Activated B cell treated with CpG ODN at 0.5 μM for 24 hours (primary cell): Measurements from ENCODE around the gene SPTBN5. TPM values are rescaled to one million over a fixed set of nuclear protein-coding genes. Genes with fewer than 3 reads are reported as not detected.

Experiments
- ATAC-seq: fragments of 200-7000 bp; cut with Tn5 transposase; one replicate; pipeline ENCODE4 v1.10.0; 2021; ENCODE audit warnings: low read depth, mild to moderate bottlenecking, moderate library complexity
- CTCF ChIA-PET: fragments of 350-600 bp; sonication (Branson Sonifier 250); formaldehyde crosslinking; loops from one replicate; lab custom pipeline; 2021; ENCODE audit warnings: antibody characterized with exemption; lab: Charles Lee
- POLR2A ChIA-PET: fragments of 350-600 bp; sonication (Branson Sonifier 250); formaldehyde crosslinking; loops from one replicate; lab custom pipeline; 2021; ENCODE audit warnings: antibody characterized with exemption; lab: Charles Lee
- DNase-seq: peaks from one replicate; pipeline ENCODE4 v3.0.0; 2022
- H3K27ac Mint-ChIP-seq: one replicate; pipeline ENCODE4 v1.8.0; 2020; ENCODE audit warnings: mixed read lengths
- H3K27me3 Mint-ChIP-seq: one replicate; pipeline ENCODE4 v1.8.0; 2021; ENCODE audit warnings: mixed read lengths
- H3K36me3 Mint-ChIP-seq: one replicate; pipeline ENCODE4 v1.8.0; 2021; ENCODE audit warnings: low read depth, mixed read lengths
- H3K4me1 Mint-ChIP-seq: one replicate; pipeline ENCODE4 v1.8.0; 2021; ENCODE audit warnings: mixed read lengths
- H3K4me3 Mint-ChIP-seq: one replicate; pipeline ENCODE4 v1.8.0; 2020; ENCODE audit warnings: mild to moderate bottlenecking, mixed read lengths
- H3K9me3 Mint-ChIP-seq: one replicate; pipeline ENCODE4 v1.8.0; 2020; ENCODE audit warnings: mixed read lengths
- CTCF ChIP-seq: fragments of 200-600 bp; IDR thresholded peaks from one replicate; pipeline ENCODE4 v1.8.0; 2022; ENCODE audit warnings: antibody characterized with exemption, mild to moderate bottlenecking
- intact Hi-C: fragments of 100-400 bp; cut with micrococcal nuclease; formaldehyde crosslinking; loops from one replicate; pipeline ENCODE4 v1.15.1; 2024
- total RNA-seq: library from RNA; stranded (reverse); gene quantifications from 2 replicates; pipeline ENCODE4 v1.2.3, GENCODE V29; 2022

The SPTBN5 gene
- total RNA-seq, 1 donor from 2014 or later: 1.1 TPM

GRCh38 chr15:41850482-41851166, 43.2 kb downstream of the SPTBN5 start:
- intact Hi-C loops: no loop called here
- no peaks in the 10 kb centered on the region for H3K27me3 Mint-ChIP-seq
- no peak for TF ChIP-seq CTCF
- peaks cover 29% of the 10 kb centered on the region for H3K36me3 Mint-ChIP-seq
- CTCF ChIA-PET: no interaction called here
- no peak overlapping the region for H3K27ac Mint-ChIP-seq
- peaks cover 4% of the 10 kb centered on the region for H3K4me1 Mint-ChIP-seq
- no peak for ATAC-seq
- no peak for DNase-seq
- POLR2A ChIA-PET: no interaction called here
- no peaks in the 10 kb centered on the region for H3K9me3 Mint-ChIP-seq
- no peak overlapping the region for H3K4me3 Mint-ChIP-seq

GRCh38 chr15:41849861-41850260, 44.0 kb downstream of the SPTBN5 start:
- DNase-seq: no peak
- H3K9me3 Mint-ChIP-seq: no peaks in the 10 kb centered on the region
- H3K27me3 Mint-ChIP-seq: no peaks in the 10 kb centered on the region
- ChIA-PET CTCF (no interaction called here), POLR2A (no interaction called here)
- intact Hi-C loops: no loop called here
- no peak overlapping the region for H3K27ac Mint-ChIP-seq
- H3K4me3 Mint-ChIP-seq: no peak overlapping the region
- no peak for ATAC-seq
- peaks cover 4% of the 10 kb centered on the region for H3K4me1 Mint-ChIP-seq
- TF ChIP-seq CTCF: no peak
- peaks cover 31% of the 10 kb centered on the region for H3K36me3 Mint-ChIP-seq

- TF ChIP-seq CTCF: no peak
- no peaks in the 10 kb centered on the region for H3K27me3 Mint-ChIP-seq
- H3K4me1 Mint-ChIP-seq: peaks cover 4% of the 10 kb centered on the region
- ChIA-PET POLR2A (no interaction called here), CTCF (no interaction called here)
- ATAC-seq: no peak
- H3K4me3 Mint-ChIP-seq: no peak overlapping the region
- no peak for DNase-seq
- intact Hi-C loops: no loop called here
- peaks cover 31% of the 10 kb centered on the region for H3K36me3 Mint-ChIP-seq
- H3K9me3 Mint-ChIP-seq: no peaks in the 10 kb centered on the region
- H3K27ac Mint-ChIP-seq: no peak overlapping the region
Measured at GRCh38 chr15:41849204-41849603, 44.6 kb downstream of the SPTBN5 start.

- H3K27ac Mint-ChIP-seq: no peak overlapping the region
- H3K4me3 Mint-ChIP-seq: no peak overlapping the region
- H3K36me3 Mint-ChIP-seq: peaks cover 31% of the 10 kb centered on the region
- no peaks in the 10 kb centered on the region for H3K9me3 Mint-ChIP-seq
- DNase-seq (no peak), ATAC-seq (no peak)
- peaks cover 4% of the 10 kb centered on the region for H3K4me1 Mint-ChIP-seq
- intact Hi-C loops: no loop called here
- no peaks in the 10 kb centered on the region for H3K27me3 Mint-ChIP-seq
- no peak for TF ChIP-seq CTCF
- CTCF ChIA-PET: no interaction called here
- POLR2A ChIA-PET: no interaction called here
Measured at GRCh38 chr15:41848631-41849030, 45.2 kb downstream of the SPTBN5 start.

GRCh38 chr15:41847981-41848380, 45.9 kb downstream of the SPTBN5 start:
- Mint-ChIP-seq H3K4me1 (peaks cover 4% of the 10 kb centered on the region), H3K9me3 (no peaks in the 10 kb centered on the region), H3K4me3 (no peak overlapping the region), H3K27ac (no peak overlapping the region), H3K36me3 (peaks cover 33% of the 10 kb centered on the region), H3K27me3 (no peaks in the 10 kb centered on the region)
- DNase-seq: no peak
- TF ChIP-seq CTCF: no peak
- ChIA-PET POLR2A (no interaction called here), CTCF (no interaction called here)
- ATAC-seq: no peak
- intact Hi-C loops: no loop called here
